HCT116 (cell line): ENCODE data around the gene IRGC.

ENCODE experiments used
- CEBPB ChIP-seq: IDR thresholded peaks from 2 replicates; pipeline ENCODE4 v1.6.1; 2012; ENCODE audit warnings: low read depth
- EGR1 ChIP-seq: IDR thresholded peaks from 2 replicates; pipeline ENCODE4 v1.6.1; 2012; ENCODE audit warnings: low read depth
- EZH2 ChIP-seq: fragments of 200-600 bp; sonication (generic); IDR thresholded peaks from 2 replicates; pipeline ENCODE4 v1.6.1; 2017; ENCODE audit warnings: antibody characterized with exemption, mixed run types
- EZH2phosphoT487 ChIP-seq: fragments of 200-600 bp; IDR thresholded peaks from 2 replicates; pipeline ENCODE4 v1.6.1; 2018; ENCODE audit warnings: antibody characterized with exemption, borderline replicate concordance
- POLR2A ChIP-seq: IDR thresholded peaks from 2 replicates; pipeline ENCODE4 v1.7.0; 2011; ENCODE audit warnings: borderline replicate concordance; ENCODE audit not compliant: insufficient read depth, insufficient read length; ENCODE audit errors: extremely low read depth
- POLR2AphosphoS5 ChIP-seq: IDR thresholded peaks from 2 replicates; pipeline ENCODE4 v1.6.1; 2011; ENCODE audit warnings: mild to moderate bottlenecking, low read depth, low read length, moderate library complexity
- RAD21 ChIP-seq: IDR thresholded peaks from 2 replicates; pipeline ENCODE4 v1.6.1; 2012; ENCODE audit warnings: low read depth, mild to moderate bottlenecking
- YY1 ChIP-seq: IDR thresholded peaks from 2 replicates; pipeline ENCODE4 v1.6.1; 2011; ENCODE audit warnings: low read length, low read depth, moderate library complexity, mild to moderate bottlenecking; ENCODE audit not compliant: insufficient replicate concordance; ENCODE audit errors: extremely low read depth
- TF ChIP-seq, protein P1 (sequence below), 3 experiments: fragments of 200-600 bp in 1 of 3; sonication (generic) in 1 of 3; IDR thresholded peaks in 2 of 3; conservative IDR thresholded peaks in 1 of 3; 2 replicates each; pipeline ENCODE4 v1.5.1; 2012 to 2017; ENCODE audit warnings: low read depth in 2 of 3, low read length in 2 of 3, antibody characterized with exemption in 1 of 3, borderline replicate concordance in 1 of 3, control low read depth in 1 of 3, mild to moderate bottlenecking in 1 of 3, mixed read lengths in 1 of 3, mixed run types in 1 of 3, moderate library complexity in 1 of 3; ENCODE audit not compliant: insufficient read depth in 1 of 3
- TF ChIP-seq, protein P2 (sequence below): IDR thresholded peaks from 2 replicates; pipeline ENCODE4 v1.6.1; 2012
- TF ChIP-seq, protein P3 (sequence below): IDR thresholded peaks from 2 replicates; pipeline ENCODE4 v1.6.1; 2012

DNA sequence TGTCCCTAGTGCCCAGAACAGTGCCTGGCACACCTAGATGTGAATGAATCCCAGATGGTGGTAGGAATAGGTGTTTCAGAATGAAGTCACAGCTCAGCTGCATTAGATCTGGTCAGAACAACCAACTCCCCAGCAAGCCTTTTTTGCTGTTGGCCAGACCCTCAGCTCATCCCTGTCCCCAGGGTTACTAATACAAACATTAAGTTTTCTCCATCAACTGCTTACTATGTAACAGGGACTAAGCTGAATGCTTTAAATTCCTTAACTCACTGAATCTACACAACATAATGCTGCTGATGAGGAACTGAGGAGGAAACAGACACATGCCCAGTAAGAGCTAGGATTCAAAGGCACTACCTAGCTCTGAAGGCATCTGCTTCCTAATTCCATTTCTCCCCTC lies 20.1 kb downstream of the IRGC start:
- TF ChIP-seq POLR2AphosphoS5 (no peak), YY1 (no peak), EZH2 (no peak), POLR2A (no peak), CEBPB (no peak), EZH2phosphoT487 (no peak), EGR1 (no peak), RAD21 (no peak)
- TF ChIP-seq, protein P1, sequence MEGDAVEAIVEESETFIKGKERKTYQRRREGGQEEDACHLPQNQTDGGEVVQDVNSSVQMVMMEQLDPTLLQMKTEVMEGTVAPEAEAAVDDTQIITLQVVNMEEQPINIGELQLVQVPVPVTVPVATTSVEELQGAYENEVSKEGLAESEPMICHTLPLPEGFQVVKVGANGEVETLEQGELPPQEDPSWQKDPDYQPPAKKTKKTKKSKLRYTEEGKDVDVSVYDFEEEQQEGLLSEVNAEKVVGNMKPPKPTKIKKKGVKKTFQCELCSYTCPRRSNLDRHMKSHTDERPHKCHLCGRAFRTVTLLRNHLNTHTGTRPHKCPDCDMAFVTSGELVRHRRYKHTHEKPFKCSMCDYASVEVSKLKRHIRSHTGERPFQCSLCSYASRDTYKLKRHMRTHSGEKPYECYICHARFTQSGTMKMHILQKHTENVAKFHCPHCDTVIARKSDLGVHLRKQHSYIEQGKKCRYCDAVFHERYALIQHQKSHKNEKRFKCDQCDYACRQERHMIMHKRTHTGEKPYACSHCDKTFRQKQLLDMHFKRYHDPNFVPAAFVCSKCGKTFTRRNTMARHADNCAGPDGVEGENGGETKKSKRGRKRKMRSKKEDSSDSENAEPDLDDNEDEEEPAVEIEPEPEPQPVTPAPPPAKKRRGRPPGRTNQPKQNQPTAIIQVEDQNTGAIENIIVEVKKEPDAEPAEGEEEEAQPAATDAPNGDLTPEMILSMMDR (IDR thresholded peaks at IDR 0.05 in 2 of 3, conservative IDR thresholded peaks at IDR 0.05 in 1 of 3; ENCODE audit: borderline replicate concordance in 1 of 3, insufficient read depth in 1 of 3, low read depth in 2 of 3, low read length in 2 of 3), result no peak
- TF ChIP-seq, protein P2, sequence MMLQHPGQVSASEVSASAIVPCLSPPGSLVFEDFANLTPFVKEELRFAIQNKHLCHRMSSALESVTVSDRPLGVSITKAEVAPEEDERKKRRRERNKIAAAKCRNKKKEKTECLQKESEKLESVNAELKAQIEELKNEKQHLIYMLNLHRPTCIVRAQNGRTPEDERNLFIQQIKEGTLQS, result no peak
- TF ChIP-seq, protein P3, sequence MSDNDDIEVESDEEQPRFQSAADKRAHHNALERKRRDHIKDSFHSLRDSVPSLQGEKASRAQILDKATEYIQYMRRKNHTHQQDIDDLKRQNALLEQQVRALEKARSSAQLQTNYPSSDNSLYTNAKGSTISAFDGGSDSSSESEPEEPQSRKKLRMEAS, result no peak
